IMR-90 (cell line): ENCODE data around the gene KCTD10. TPM values are rescaled to one million over a fixed set of nuclear protein-coding genes. Genes with fewer than 3 reads are reported as not detected.

Experiments
- ATAC-seq: fragments of 200-7000 bp; cut with Tn5 transposase; 2 replicates; pipeline ENCODE4 v1.9.1; 2020; ENCODE audit warnings: low read depth, mild to moderate bottlenecking, moderate library complexity
- BruUV-seq: library from RNA; stranded (reverse); fragments of 400-500 nt; replicated peaks from 2 replicates; lab custom pipeline; 2021; lab: Mats Ljungman, UMichigan
- CTCF ChIA-PET: fragments of 300-600 bp; formaldehyde crosslinking; extraction: SDS; loops from one replicate; lab custom pipeline; 2021; ENCODE audit warnings: antibody characterized with exemption; lab: Yijun Ruan, JAX
- POLR2A ChIA-PET: fragments of 300-600 bp; sonication (Branson Sonifier 250); formaldehyde crosslinking; loops from one replicate; lab custom pipeline; 2022; ENCODE audit warnings: antibody characterized with exemption; ENCODE audit not compliant: unreplicated experiment; lab: Charles Lee
- DNase-seq: peaks from one replicate; pipeline ENCODE4 v3.0.0; 2013
- H2AFZ ChIP-seq: replicated peaks from 2 replicates; pipeline ENCODE3; 2013; ENCODE audit warnings: low read length, mild to moderate bottlenecking; ENCODE audit not compliant: poor library complexity
- H2AK5ac ChIP-seq: 2 replicates; pipeline ENCODE4 v1.6.1; 2013; ENCODE audit warnings: low read depth, low read length, inconsistent platforms
- H2AK9ac ChIP-seq: replicated peaks from 2 replicates; pipeline ENCODE3; 2013; ENCODE audit warnings: mild to moderate bottlenecking, low read depth, low read length, moderate library complexity; ENCODE audit not compliant: poor library complexity
- H2BK120ac ChIP-seq: 2 replicates; pipeline ENCODE4 v1.6.1; 2013; ENCODE audit warnings: low read depth, low read length, inconsistent platforms
- H2BK15ac ChIP-seq: 3 replicates; pipeline ENCODE4 v1.6.1; 2013; ENCODE audit warnings: low read depth, low read length, inconsistent platforms
- H2BK20ac ChIP-seq: 2 replicates; pipeline ENCODE4 v1.6.1; 2013; ENCODE audit warnings: low read depth, mild to moderate bottlenecking, inconsistent platforms, low read length, moderate library complexity
- H2BK5ac ChIP-seq: 2 replicates; pipeline ENCODE4 v1.6.1; 2013; ENCODE audit warnings: mild to moderate bottlenecking, low read depth, low read length, inconsistent platforms; ENCODE audit not compliant: poor library complexity, severe bottlenecking
- H3K14ac ChIP-seq: replicated peaks from 2 replicates; pipeline ENCODE4 v1.6.1; 2013; ENCODE audit warnings: low read depth, low read length, inconsistent platforms
- H3K18ac ChIP-seq: 2 replicates; pipeline ENCODE4 v1.6.1; 2013; ENCODE audit warnings: low read depth, low read length, control low read depth
- H3K23ac ChIP-seq: 2 replicates; pipeline ENCODE4 v1.6.1; 2013; ENCODE audit warnings: low read depth, low read length, inconsistent platforms
- H3K27ac ChIP-seq: 2 replicates; pipeline ENCODE4 v1.5.1; 2013; ENCODE audit warnings: mild to moderate bottlenecking, control low read depth, low read length; ENCODE audit not compliant: insufficient read depth
- H3K27me3 ChIP-seq: 2 replicates; pipeline ENCODE4 v1.6.1; 2013; ENCODE audit warnings: low read length; ENCODE audit not compliant: control insufficient read depth, insufficient read depth
- H3K36me3 ChIP-seq: 2 replicates; pipeline ENCODE4 v1.6.1; 2013; ENCODE audit warnings: low read length, mixed read lengths; ENCODE audit not compliant: control insufficient read depth, insufficient read depth
- H3K4ac ChIP-seq: 2 replicates; pipeline ENCODE4 v1.6.1; 2013; ENCODE audit warnings: low read depth, low read length, inconsistent platforms
- H3K4me1 ChIP-seq: 2 replicates; pipeline ENCODE4 v1.6.1; 2013; ENCODE audit warnings: low read length, mixed read lengths; ENCODE audit not compliant: control insufficient read depth, insufficient read depth
- H3K4me2 ChIP-seq: 2 replicates; pipeline ENCODE4 v1.6.1; 2013; ENCODE audit warnings: low read depth, mild to moderate bottlenecking, control low read depth, low read length, moderate library complexity
- H3K4me3 ChIP-seq: 2 replicates; pipeline ENCODE4 v1.5.1; 2013; ENCODE audit warnings: low read depth, mild to moderate bottlenecking, control low read depth, low read length, moderate library complexity; ENCODE audit not compliant: insufficient read depth
- H3K56ac ChIP-seq: 2 replicates; pipeline ENCODE4 v1.6.1; 2013; ENCODE audit warnings: low read length, inconsistent platforms; ENCODE audit not compliant: insufficient read depth; ENCODE audit errors: extremely low read depth
- H3K79me1 ChIP-seq, 2 experiments: 2 replicates each; pipeline ENCODE4 v1.6.1; 2013; ENCODE audit warnings: low read length in 2 of 2, inconsistent platforms in 1 of 2, low read depth in 1 of 2
- H3K9ac ChIP-seq: 2 replicates; pipeline ENCODE4 v1.6.1; 2013; ENCODE audit warnings: low read depth, low read length, control low read depth
- H3K9me1 ChIP-seq: 2 replicates; pipeline ENCODE4 v1.6.1; 2013; ENCODE audit warnings: low read length, inconsistent platforms; ENCODE audit not compliant: insufficient read depth
- H3K9me3 ChIP-seq: 2 replicates; pipeline ENCODE4 v1.6.1; 2013; ENCODE audit warnings: low read length; ENCODE audit not compliant: control insufficient read depth, insufficient read depth
- H4K20me1 ChIP-seq: 2 replicates; pipeline ENCODE4 v1.6.1; 2013; ENCODE audit warnings: low read length, inconsistent platforms; ENCODE audit not compliant: insufficient read depth
- H4K5ac ChIP-seq: 2 replicates; pipeline ENCODE4 v1.6.1; 2013; ENCODE audit warnings: mild to moderate bottlenecking, low read depth, low read length, control low read depth
- H4K8ac ChIP-seq, 2 experiments: 2 replicates each; pipeline ENCODE4 v1.6.1; 2013; ENCODE audit warnings: low read depth in 2 of 2, low read length in 2 of 2, control low read depth in 1 of 2, inconsistent platforms in 1 of 2
- H4K91ac ChIP-seq: 2 replicates; pipeline ENCODE4 v1.6.1; 2013; ENCODE audit warnings: low read depth, low read length, inconsistent platforms; ENCODE audit not compliant: insufficient read depth
- BHLHE40 ChIP-seq: fragments of 150-350 bp; IDR thresholded peaks from 2 replicates; pipeline ENCODE4 v1.6.1; 2016; ENCODE audit warnings: mild to moderate bottlenecking, low read depth, low read length
- CHD1 ChIP-seq: IDR thresholded peaks from 2 replicates; pipeline ENCODE4 v1.6.1; 2012; ENCODE audit warnings: low read depth, low read length, improper control_type of control experiment
- CTCF ChIP-seq: conservative IDR thresholded peaks from 2 replicates; pipeline ENCODE4 v1.5.1; 2012; ENCODE audit warnings: mild to moderate bottlenecking, low read depth, low read length, improper control_type of control experiment
- ELK1 ChIP-seq: fragments of 150-350 bp; IDR thresholded peaks from 2 replicates; pipeline ENCODE4 v1.6.1; 2016; ENCODE audit warnings: low read depth, mild to moderate bottlenecking, low read length, moderate library complexity, borderline replicate concordance
- FOS ChIP-seq: fragments of 150-350 bp; IDR thresholded peaks from 2 replicates; pipeline ENCODE4 v1.6.1; 2016; ENCODE audit warnings: low read depth, low read length
- MAFK ChIP-seq: IDR thresholded peaks from 2 replicates; pipeline ENCODE4 v1.6.1; 2012; ENCODE audit warnings: low read depth, low read length, improper control_type of control experiment
- MXI1 ChIP-seq: IDR thresholded peaks from 2 replicates; pipeline ENCODE4 v1.6.1; 2012; ENCODE audit warnings: low read depth, mild to moderate bottlenecking, low read length, moderate library complexity, borderline replicate concordance
- NFE2L2 ChIP-seq: fragments of 150-350 bp; IDR thresholded peaks from 2 replicates; pipeline ENCODE4 v1.6.1; 2016; ENCODE audit warnings: low read depth, mild to moderate bottlenecking, low read length
- POLR2A ChIP-seq: IDR thresholded peaks from 2 replicates; pipeline ENCODE4 v1.6.1; 2012; ENCODE audit warnings: mild to moderate bottlenecking, low read depth, low read length
- RCOR1 ChIP-seq: IDR thresholded peaks from 2 replicates; pipeline ENCODE4 v1.6.1; 2012; ENCODE audit warnings: mild to moderate bottlenecking, low read length, improper control_type of control experiment; ENCODE audit not compliant: insufficient replicate concordance
- RFX5 ChIP-seq: IDR thresholded peaks from 2 replicates; pipeline ENCODE4 v1.8.0; 2012; ENCODE audit warnings: low read depth, mild to moderate bottlenecking, low read length, moderate library complexity
- USF2 ChIP-seq: fragments of 150-350 bp; IDR thresholded peaks from 2 replicates; pipeline ENCODE4 v1.6.1; 2017; ENCODE audit warnings: mild to moderate bottlenecking, antibody characterized with exemption, low read length, low read depth
- WGBS, 2 experiments: methylation state at CpG; one replicate each; pipeline versions ENCODE4 v1.1.5 to v1.1.7; 2013; ENCODE audit warnings: missing lambda C conversion rate in 2 of 2; ENCODE audit not compliant: insufficient read length in 1 of 2; ENCODE audit errors: extremely low coverage in 2 of 2; 5-methylcytosine and 5-hydroxymethylcytosine counted together
- dilution Hi-C: fragments of 300-500 bp; cut with HindIII; formaldehyde crosslinking; loops from one replicate; pipeline ENCODE4 v1.14.3; 2018; ENCODE audit warnings: low sequenced_read_pairs; ENCODE audit not compliant: unreplicated experiment
- in situ Hi-C: fragments of 300-500 bp; cut with MboI; formaldehyde crosslinking; loops from 3 replicates; pipeline ENCODE4 v1.14.3; 2019; ENCODE audit warnings: low sequenced_read_pairs, inconsistent platforms, mixed read lengths
- intact Hi-C: fragments of 100-400 bp; cut with micrococcal nuclease; formaldehyde crosslinking; loops from 2 replicates; pipeline ENCODE4 v1.10.0; 2022
- polyA plus RNA-seq, 3 experiments: library from polyadenylated mRNA; depleted of rRNA; stranded (reverse); fragments of >200 nt; gene quantifications; 2 replicates each; pipeline ENCODE4 v1.2.3, GENCODE V29; 2012; ENCODE audit warnings: low replicate concordance in 1 of 3
- total RNA-seq: library from RNA; depleted of rRNA; stranded (reverse); fragments of >200 nt; gene quantifications from 2 replicates; pipeline ENCODE4 v1.2.3, GENCODE V29; 2012

The KCTD10 gene
- total and polyA plus RNA-seq, 2 of the 4 experiments (the other 2 are of a cell fraction) = 72.1 to 88.4 TPM

- no peak overlapping the region for H3K56ac ChIP-seq
- no peak overlapping the region for H4K5ac ChIP-seq
- H3K18ac ChIP-seq = no peak overlapping the region
- in situ Hi-C loops (no loop called here), intact Hi-C loops (no loop called here), dilution Hi-C loops (no loop called here)
- H4K20me1 ChIP-seq = no peaks in the 10 kb centered on the region
- no peaks in the 10 kb centered on the region for H3K79me1 ChIP-seq
- no peak overlapping the region for H2BK5ac ChIP-seq
- POLR2A ChIA-PET = interaction anchor here (0.5 kb wide), 1 partner anchor 103 kb away, joined by 6 read pairs; no protein-coding TSS in a partner anchor
- BruUV-seq = no TSS peak
- no peak overlapping the region for H3K27ac ChIP-seq
- no peak overlapping the region for H2BK20ac ChIP-seq
- WGBS, 2 experiments = 20% methylated on average over 1 of the region's 10 CpGs; no CpG with 5 or more reads in 1 of the 2 experiments
- no peak overlapping the region for H3K14ac ChIP-seq
- H3K4ac ChIP-seq = no peak overlapping the region
- H3K9me1 ChIP-seq = peaks cover 3% of the 10 kb centered on the region
- no peak overlapping the region for H2AFZ ChIP-seq
- peaks cover 64% of the 10 kb centered on the region for H3K36me3 ChIP-seq
- H3K4me3 ChIP-seq = no peak overlapping the region
- H3K9me3 ChIP-seq = no peaks in the 10 kb centered on the region
- no peak overlapping the region for H2BK15ac ChIP-seq
- ATAC-seq (no peak), DNase-seq (no peak)
- no peak overlapping the region for H2AK9ac ChIP-seq
- no peak overlapping the region for H3K4me2 ChIP-seq
- no peak overlapping the region for H3K23ac ChIP-seq
- H4K91ac ChIP-seq = no peak overlapping the region
- H3K9ac ChIP-seq = no peak overlapping the region
- peaks cover 7% of the 10 kb centered on the region for H3K4me1 ChIP-seq
- no peak for TF ChIP-seq USF2
- TF ChIP-seq CTCF = no peak
- TF ChIP-seq RFX5 = no peak
- no peak for TF ChIP-seq ELK1
- TF ChIP-seq CHD1 = no peak
- no peak for TF ChIP-seq BHLHE40
- TF ChIP-seq NFE2L2 = no peak
- no peak for TF ChIP-seq MXI1
- TF ChIP-seq POLR2A = no peak
- TF ChIP-seq FOS = no peak
- TF ChIP-seq RCOR1 = no peak
- TF ChIP-seq MAFK = no peak
- no peaks in the 10 kb centered on the region for H3K27me3 ChIP-seq
- no peak overlapping the region for H4K8ac ChIP-seq
- CTCF ChIA-PET = no interaction called here
- H2AK5ac ChIP-seq = no peak overlapping the region
- H2BK120ac ChIP-seq = no peak overlapping the region
Observed at GRCh38 chr12:109521831-109522230, 44.7 kb upstream of the KCTD10 start.
